B cell (primary cell): Measurements from ENCODE around the gene C17orf113.

Experiments
- EZH2 ChIP-seq: IDR thresholded peaks from 2 replicates; pipeline ENCODE4 v1.6.1; 2012; ENCODE audit warnings: borderline replicate concordance, low read depth, mild to moderate bottlenecking, moderate library complexity, low read length; ENCODE audit not compliant: insufficient read depth, poor library complexity, severe bottlenecking
- TF ChIP-seq, protein P1 (sequence below): fragments of 200-600 bp; IDR thresholded peaks from one replicate; pipeline ENCODE4 v1.8.0; 2022; ENCODE audit warnings: antibody characterized with exemption, mild to moderate bottlenecking

DNA sequence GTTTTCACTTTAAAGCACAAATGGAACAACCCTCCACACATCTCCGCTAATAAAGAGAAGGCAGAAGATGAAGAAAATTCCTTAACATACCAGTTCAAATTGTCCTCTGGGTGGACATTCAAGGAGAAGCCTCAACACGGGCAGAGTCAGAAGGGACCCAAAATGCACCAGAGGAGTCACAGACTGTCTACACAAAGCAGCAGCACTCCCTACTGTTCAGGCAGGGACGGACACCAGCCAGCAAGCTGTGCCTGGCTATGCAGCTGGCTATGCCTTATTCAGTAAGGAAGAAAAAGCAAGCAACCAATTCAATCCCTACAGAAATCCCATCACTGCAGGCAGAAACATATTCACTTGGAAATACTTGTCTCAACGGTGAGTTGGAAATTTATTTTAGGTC, 41.2 kb downstream of the C17orf113 start:
- TF ChIP-seq, protein P1, sequence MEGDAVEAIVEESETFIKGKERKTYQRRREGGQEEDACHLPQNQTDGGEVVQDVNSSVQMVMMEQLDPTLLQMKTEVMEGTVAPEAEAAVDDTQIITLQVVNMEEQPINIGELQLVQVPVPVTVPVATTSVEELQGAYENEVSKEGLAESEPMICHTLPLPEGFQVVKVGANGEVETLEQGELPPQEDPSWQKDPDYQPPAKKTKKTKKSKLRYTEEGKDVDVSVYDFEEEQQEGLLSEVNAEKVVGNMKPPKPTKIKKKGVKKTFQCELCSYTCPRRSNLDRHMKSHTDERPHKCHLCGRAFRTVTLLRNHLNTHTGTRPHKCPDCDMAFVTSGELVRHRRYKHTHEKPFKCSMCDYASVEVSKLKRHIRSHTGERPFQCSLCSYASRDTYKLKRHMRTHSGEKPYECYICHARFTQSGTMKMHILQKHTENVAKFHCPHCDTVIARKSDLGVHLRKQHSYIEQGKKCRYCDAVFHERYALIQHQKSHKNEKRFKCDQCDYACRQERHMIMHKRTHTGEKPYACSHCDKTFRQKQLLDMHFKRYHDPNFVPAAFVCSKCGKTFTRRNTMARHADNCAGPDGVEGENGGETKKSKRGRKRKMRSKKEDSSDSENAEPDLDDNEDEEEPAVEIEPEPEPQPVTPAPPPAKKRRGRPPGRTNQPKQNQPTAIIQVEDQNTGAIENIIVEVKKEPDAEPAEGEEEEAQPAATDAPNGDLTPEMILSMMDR = no peak
- no peak for TF ChIP-seq EZH2
